ENCODE measurements around the gene ZDHHC12.

The ZDHHC12 gene

GRCh38 chr9:128729766-128730517 lies 6.0 kb upstream of the ZDHHC12 start:
- in situ Hi-C loops (cut with HindIII; ENCODE audit: low sequenced_read_pairs), result loop anchor here (5.0 kb wide), 2 partner anchors 38 to 77 kb away; no protein-coding TSS in a partner anchor

GRCh38 chr9:128729302-128729701 lies 5.4 kb upstream of the ZDHHC12 start:
- in situ Hi-C loops (cut with HindIII; ENCODE audit: low sequenced_read_pairs), result loop anchor here (5.0 kb wide), 2 partner anchors 37 to 78 kb away; no protein-coding TSS in a partner anchor

- in situ Hi-C loops (cut with HindIII; ENCODE audit: low sequenced_read_pairs), result loop anchor here (5.0 kb wide), 2 partner anchors 36 to 79 kb away; no protein-coding TSS in a partner anchor
These were observed 4.4 kb upstream of the ZDHHC12 start for GRCh38 chr9:128728298-128728697.

- in situ Hi-C loops (cut with HindIII; ENCODE audit: low sequenced_read_pairs), result loop anchor here (5.0 kb wide), 2 partner anchors 35 to 80 kb away; no protein-coding TSS in a partner anchor
These were observed 3.8 kb upstream of the ZDHHC12 start for GRCh38 chr9:128727640-128728248.

- in situ Hi-C loops (cut with HindIII; ENCODE audit: low sequenced_read_pairs), result loop anchor here (5.0 kb wide), 2 partner anchors 32 to 83 kb away; no protein-coding TSS in a partner anchor
These were observed 851 bp upstream of the ZDHHC12 start for GRCh38 chr9:128724744-128725211.

- in situ Hi-C loops (cut with HindIII; ENCODE audit: low sequenced_read_pairs), result no loop called here
These were observed 518 bp downstream of the ZDHHC12 start for GRCh38 chr9:128723352-128723865.

GRCh38 chr9:128722380-128723351 lies 1.3 kb downstream of the ZDHHC12 start:
- in situ Hi-C loops (cut with HindIII; ENCODE audit: low sequenced_read_pairs), result no loop called here

- in situ Hi-C loops (cut with HindIII; ENCODE audit: low sequenced_read_pairs), result no loop called here
These were observed 2.4 kb downstream of the ZDHHC12 start for GRCh38 chr9:128721487-128722010.

GRCh38 chr9:128720841-128721486 lies 3.0 kb downstream of the ZDHHC12 start:
- in situ Hi-C loops (cut with HindIII; ENCODE audit: low sequenced_read_pairs), result no loop called here

- in situ Hi-C loops (cut with HindIII; ENCODE audit: low sequenced_read_pairs), result no loop called here
These were observed 3.9 kb downstream of the ZDHHC12 start for GRCh38 chr9:128719919-128720605.

GRCh38 chr9:128718475-128718874 lies 5.5 kb downstream of the ZDHHC12 start:
- in situ Hi-C loops (cut with HindIII; ENCODE audit: low sequenced_read_pairs), result no loop called here

- in situ Hi-C loops (cut with HindIII; ENCODE audit: low sequenced_read_pairs), result no loop called here
These were observed 5.9 kb downstream of the ZDHHC12 start for GRCh38 chr9:128718047-128718446.

- in situ Hi-C loops (cut with HindIII; ENCODE audit: low sequenced_read_pairs), result no loop called here
These were observed 7.2 kb downstream of the ZDHHC12 start for GRCh38 chr9:128716581-128717254.

GRCh38 chr9:128715436-128715750 lies 8.5 kb downstream of the ZDHHC12 start:
- in situ Hi-C loops (cut with HindIII; ENCODE audit: low sequenced_read_pairs), result no loop called here

GRCh38 chr9:128714586-128715435 lies 9.1 kb downstream of the ZDHHC12 start:
- in situ Hi-C loops (cut with HindIII; ENCODE audit: low sequenced_read_pairs), result no loop called here

GRCh38 chr9:128713941-128714573 lies 9.9 kb downstream of the ZDHHC12 start:
- in situ Hi-C loops (cut with HindIII; ENCODE audit: low sequenced_read_pairs), result no loop called here

- in situ Hi-C loops (cut with HindIII; ENCODE audit: low sequenced_read_pairs), result no loop called here
These were observed 10.5 kb downstream of the ZDHHC12 start for GRCh38 chr9:128713411-128713780.
